Activated CD8-positive, alpha-beta T cell treated with anti-CD3 and anti-CD28 coated beads for 36 hours (primary cell): Measurements from ENCODE around the gene STAMBPL1. TPM values are rescaled to one million over a fixed set of nuclear protein-coding genes. Genes with fewer than 3 reads are reported as not detected.

ENCODE experiments used
- ATAC-seq: fragments of 200-7000 bp; cut with Tn5 transposase; one replicate; pipeline ENCODE4 v1.10.0; 2021; ENCODE audit warnings: mild to moderate bottlenecking, moderate library complexity
- CTCF ChIA-PET: fragments of 350-600 bp; sonication (Branson Sonifier 250); formaldehyde crosslinking; loops from one replicate; lab custom pipeline; 2021; ENCODE audit warnings: antibody characterized with exemption; lab: Charles Lee
- POLR2A ChIA-PET: fragments of 350-600 bp; sonication (Branson Sonifier 250); formaldehyde crosslinking; loops from one replicate; lab custom pipeline; 2021; ENCODE audit warnings: antibody characterized with exemption; lab: Charles Lee
- DNase-seq: peaks from one replicate; pipeline ENCODE4 v3.0.0-alpha.2; 2020
- H3K27ac Mint-ChIP-seq: one replicate; pipeline ENCODE4 v1.8.0; 2021; ENCODE audit warnings: mild to moderate bottlenecking, mixed read lengths
- H3K27me3 Mint-ChIP-seq: one replicate; pipeline ENCODE4 v1.8.0; 2021; ENCODE audit warnings: mixed read lengths
- H3K36me3 Mint-ChIP-seq: one replicate; pipeline ENCODE4 v1.8.0; 2021; ENCODE audit warnings: low read depth, mixed read lengths
- H3K4me1 Mint-ChIP-seq: one replicate; pipeline ENCODE4 v1.8.0; 2021; ENCODE audit warnings: low read depth, mixed read lengths
- H3K4me3 Mint-ChIP-seq: one replicate; pipeline ENCODE4 v1.8.0; 2021; ENCODE audit warnings: mild to moderate bottlenecking, moderate library complexity, mixed read lengths
- H3K9me3 Mint-ChIP-seq: one replicate; pipeline ENCODE4 v1.8.0; 2021; ENCODE audit warnings: mixed read lengths
- intact Hi-C: fragments of 100-400 bp; cut with micrococcal nuclease; formaldehyde crosslinking; loops from one replicate; pipeline ENCODE4 v1.10.0; 2022
- total RNA-seq, 2 experiments: library from RNA; stranded (reverse); gene quantifications; one replicate each; pipeline ENCODE4 v1.2.3, GENCODE V29; 2021
- TF ChIP-seq, protein P1 (sequence below): fragments of 200-600 bp; IDR thresholded peaks from one replicate; pipeline ENCODE4 v1.8.0; 2022; ENCODE audit warnings: antibody characterized with exemption, mild to moderate bottlenecking

The STAMBPL1 gene
- total RNA-seq, 2 experiments from 2014 or later, result 71.1 to 76.5 TPM

DNA sequence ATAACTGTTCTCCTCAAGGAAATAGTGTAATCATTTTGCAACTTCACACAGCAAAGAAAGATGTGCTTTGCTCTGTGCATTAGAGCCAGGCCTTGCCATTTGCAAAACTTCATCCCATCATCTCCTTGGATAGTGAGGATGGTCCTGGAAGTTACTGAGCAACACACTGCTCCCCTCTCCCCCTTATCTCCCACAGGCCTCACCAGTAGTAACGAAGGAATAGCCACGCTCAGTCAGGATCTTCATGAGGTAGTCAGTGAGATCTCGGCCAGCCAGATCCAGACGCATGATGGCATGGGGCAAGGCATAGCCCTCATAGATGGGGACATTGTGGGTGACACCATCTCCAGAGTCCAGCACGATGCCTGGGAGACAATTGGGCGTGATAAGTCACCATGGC, 61.0 kb downstream of the STAMBPL1 start:
- peaks cover 15% of the 10 kb centered on the region for H3K4me1 Mint-ChIP-seq
- CTCF ChIA-PET, result interaction anchor here (1.5 to 2.0 kb wide), 3 partner anchors 9 to 276 kb away, joined by 3 to 10 read pairs (median 4); no protein-coding TSS in a partner anchor
- no peak for ATAC-seq

GRCh38 chr10:88943778-88944177, 63.7 kb downstream of the STAMBPL1 start:
- TF ChIP-seq, protein P1, sequence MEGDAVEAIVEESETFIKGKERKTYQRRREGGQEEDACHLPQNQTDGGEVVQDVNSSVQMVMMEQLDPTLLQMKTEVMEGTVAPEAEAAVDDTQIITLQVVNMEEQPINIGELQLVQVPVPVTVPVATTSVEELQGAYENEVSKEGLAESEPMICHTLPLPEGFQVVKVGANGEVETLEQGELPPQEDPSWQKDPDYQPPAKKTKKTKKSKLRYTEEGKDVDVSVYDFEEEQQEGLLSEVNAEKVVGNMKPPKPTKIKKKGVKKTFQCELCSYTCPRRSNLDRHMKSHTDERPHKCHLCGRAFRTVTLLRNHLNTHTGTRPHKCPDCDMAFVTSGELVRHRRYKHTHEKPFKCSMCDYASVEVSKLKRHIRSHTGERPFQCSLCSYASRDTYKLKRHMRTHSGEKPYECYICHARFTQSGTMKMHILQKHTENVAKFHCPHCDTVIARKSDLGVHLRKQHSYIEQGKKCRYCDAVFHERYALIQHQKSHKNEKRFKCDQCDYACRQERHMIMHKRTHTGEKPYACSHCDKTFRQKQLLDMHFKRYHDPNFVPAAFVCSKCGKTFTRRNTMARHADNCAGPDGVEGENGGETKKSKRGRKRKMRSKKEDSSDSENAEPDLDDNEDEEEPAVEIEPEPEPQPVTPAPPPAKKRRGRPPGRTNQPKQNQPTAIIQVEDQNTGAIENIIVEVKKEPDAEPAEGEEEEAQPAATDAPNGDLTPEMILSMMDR, result no peak
- H3K27me3 Mint-ChIP-seq, result no peaks in the 10 kb centered on the region
- ChIA-PET POLR2A (interaction anchor here (1.2 to 1.3 kb wide), 2 partner anchors 13 to 77 kb away, joined by 3 read pairs; no protein-coding TSS in a partner anchor), CTCF (interaction anchor here (1.0 to 4.8 kb wide), 9 partner anchors 10 to 274 kb away, joined by 3 to 52 read pairs (median 4); no protein-coding TSS in a partner anchor)
- DNase-seq, result no peak
- peaks cover 4% of the 10 kb centered on the region for H3K36me3 Mint-ChIP-seq
- H3K27ac Mint-ChIP-seq, result no peak overlapping the region
- peaks cover 15% of the 10 kb centered on the region for H3K4me1 Mint-ChIP-seq
- intact Hi-C loops, result no loop called here
- ATAC-seq, result no peak
- H3K9me3 Mint-ChIP-seq, result no peaks in the 10 kb centered on the region
- H3K4me3 Mint-ChIP-seq, result no peak overlapping the region

More for the DNA sequence above, 61.0 kb downstream of the STAMBPL1 start:
- intact Hi-C loops, result no loop called here
- Mint-ChIP-seq H3K27ac (no peak overlapping the region), H3K4me3 (no peak overlapping the region), H3K27me3 (no peaks in the 10 kb centered on the region), H3K36me3 (peaks cover 4% of the 10 kb centered on the region), H3K9me3 (no peaks in the 10 kb centered on the region)
- POLR2A ChIA-PET, result no interaction called here
- TF ChIP-seq, protein P1, result no peak
- DNase-seq, result no peak

DNA sequence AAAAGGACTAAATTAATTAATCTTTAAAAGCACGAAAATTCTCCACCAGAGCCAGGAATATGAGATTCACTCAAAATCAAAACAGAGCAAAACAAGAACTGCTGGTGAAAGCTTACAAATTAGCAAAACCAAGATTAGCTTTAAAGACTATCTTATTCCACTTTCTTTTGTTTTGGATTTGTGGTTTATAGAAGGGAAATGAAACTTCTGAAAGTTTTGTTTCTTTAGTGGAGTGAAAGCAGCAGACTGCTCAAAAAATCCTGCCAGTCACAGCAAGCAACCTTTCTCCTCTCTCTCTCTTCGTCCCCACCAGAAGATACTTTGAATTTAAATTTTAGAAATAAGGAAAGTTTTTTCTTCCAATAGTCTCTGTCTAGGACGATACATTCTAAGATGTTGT, 64.8 kb downstream of the STAMBPL1 start:
- Mint-ChIP-seq H3K4me3 (no peak overlapping the region), H3K4me1 (peaks cover 15% of the 10 kb centered on the region), H3K27me3 (no peaks in the 10 kb centered on the region), H3K36me3 (no peaks in the 10 kb centered on the region), H3K9me3 (no peaks in the 10 kb centered on the region), H3K27ac (no peak overlapping the region)
- DNase-seq (no peak), ATAC-seq (no peak)
- intact Hi-C loops, result no loop called here
- CTCF ChIA-PET, result interaction anchor here (0.9 to 4.8 kb wide), 10 partner anchors 9 to 273 kb away, joined by 3 to 52 read pairs (median 3); no protein-coding TSS in a partner anchor
- TF ChIP-seq, protein P1, result no peak
- POLR2A ChIA-PET, result no interaction called here

DNA sequence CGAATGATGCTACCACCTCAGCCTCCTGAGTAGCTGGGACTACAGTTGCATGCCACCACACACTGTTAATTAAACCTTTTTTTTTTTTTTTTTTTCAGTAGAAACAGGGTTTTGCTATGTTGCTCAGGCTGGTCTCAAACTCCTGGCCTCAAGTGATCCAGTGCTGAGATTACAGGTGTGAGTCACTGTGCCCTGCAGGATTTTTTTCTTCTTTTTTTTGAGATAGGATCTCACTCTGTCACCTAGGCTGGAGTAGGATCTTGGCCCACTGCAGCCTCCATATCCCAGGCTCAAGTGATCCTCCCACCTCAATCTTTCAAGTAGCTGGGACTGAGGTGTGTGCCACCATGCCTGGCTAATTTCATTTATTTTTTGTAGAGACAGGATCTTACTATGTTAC, 66.2 kb downstream of the STAMBPL1 start:
- H3K27ac Mint-ChIP-seq, result no peak overlapping the region
- peaks cover 15% of the 10 kb centered on the region for H3K4me1 Mint-ChIP-seq
- intact Hi-C loops, result no loop called here
- ATAC-seq (no peak), DNase-seq (no peak)
- H3K36me3 Mint-ChIP-seq, result no peaks in the 10 kb centered on the region
- H3K9me3 Mint-ChIP-seq, result no peaks in the 10 kb centered on the region
- CTCF ChIA-PET, result interaction anchor here (0.8 to 4.8 kb wide), 6 partner anchors 8 to 110 kb away, joined by 3 to 52 read pairs (median 3); no protein-coding TSS in a partner anchor
- TF ChIP-seq, protein P1, result no peak
- POLR2A ChIA-PET, result no interaction called here
- H3K4me3 Mint-ChIP-seq, result no peak overlapping the region
- no peaks in the 10 kb centered on the region for H3K27me3 Mint-ChIP-seq

- Mint-ChIP-seq H3K4me3 (no peak overlapping the region), H3K9me3 (no peaks in the 10 kb centered on the region), H3K36me3 (no peaks in the 10 kb centered on the region), H3K27ac (no peak overlapping the region), H3K4me1 (peaks cover 15% of the 10 kb centered on the region), H3K27me3 (no peaks in the 10 kb centered on the region)
- CTCF ChIA-PET, result interaction anchor here (0.6 to 2.8 kb wide), 4 partner anchors 12 to 271 kb away, joined by 3 to 11 read pairs (median 5); no protein-coding TSS in a partner anchor
- TF ChIP-seq, protein P1, result no peak
- no peak for DNase-seq
- ATAC-seq, result no peak
- POLR2A ChIA-PET, result interaction anchor here (1.5 kb wide), 1 partner anchor 43 kb away, joined by 4 read pairs; the partner anchor contains the start of gene FAS
- intact Hi-C loops, result no loop called here
Observed at GRCh38 chr10:88946965-88947590, 67.0 kb downstream of the STAMBPL1 start.
